Panc1 (cell line): ENCODE data around the gene KCNJ12. TPM values are rescaled to one million over a fixed set of nuclear protein-coding genes. Genes with fewer than 3 reads are reported as not detected.

Experiments
- ATAC-seq: fragments of 200-7000 bp; cut with Tn5 transposase; 2 replicates; pipeline ENCODE4 v1.9.1; 2020; ENCODE audit warnings: mild to moderate bottlenecking, moderate library complexity
- BruUV-seq: library from RNA; stranded (reverse); fragments of 400-500 nt; replicated peaks from 2 replicates; lab custom pipeline; 2021; lab: Mats Ljungman, UMichigan
- CTCF ChIA-PET: fragments of 300-600 bp; sonication (Branson Sonifier 250); formaldehyde crosslinking; loops from one replicate; lab custom pipeline; 2022; ENCODE audit warnings: antibody characterized with exemption; lab: Charles Lee
- POLR2A ChIA-PET: fragments of 300-600 bp; sonication (Branson Sonifier 250); formaldehyde crosslinking; loops from one replicate; lab custom pipeline; 2022; ENCODE audit warnings: antibody characterized with exemption; lab: Charles Lee
- DNase-seq: peaks from one replicate; pipeline ENCODE4 v3.0.0-alpha.2; 2010; ENCODE audit warnings: low read depth, low spot score
- H3K27ac ChIP-seq: 2 replicates; pipeline ENCODE4 v1.5.1; 2011; ENCODE audit warnings: mild to moderate bottlenecking, low read length, inconsistent platforms
- H3K27me3 ChIP-seq: fragments of 200-500 bp; sonication (Bioruptor generic); 2 replicates; pipeline ENCODE4 v1.6.0; 2014; ENCODE audit warnings: low read length, inconsistent platforms; ENCODE audit not compliant: control insufficient read depth, insufficient read depth
- H3K36me3 ChIP-seq: fragments of 200-500 bp; sonication (Bioruptor generic); 2 replicates; pipeline ENCODE4 v1.5.1; 2014; ENCODE audit warnings: inconsistent platforms, mild to moderate bottlenecking, low read length, moderate library complexity; ENCODE audit not compliant: control insufficient read depth, insufficient read depth
- H3K4me1 ChIP-seq: 2 replicates; pipeline ENCODE4 v1.5.1; 2011; ENCODE audit warnings: inconsistent platforms, mild to moderate bottlenecking, low read length, moderate library complexity; ENCODE audit not compliant: control insufficient read depth, insufficient read depth
- H3K4me3 ChIP-seq, 2 experiments: 2 replicates each; pipeline ENCODE4 v1.5.1; 2011 to 2012; ENCODE audit warnings: low read depth in 2 of 2, low read length in 2 of 2, mild to moderate bottlenecking in 2 of 2, inconsistent platforms in 1 of 2, moderate library complexity in 1 of 2
- H3K9me3 ChIP-seq: fragments of 200-500 bp; sonication (Bioruptor generic); 2 replicates; pipeline ENCODE4 v1.5.1; 2014; ENCODE audit warnings: low read depth, mild to moderate bottlenecking, inconsistent platforms, low read length, moderate library complexity; ENCODE audit not compliant: control insufficient read depth, insufficient read depth
- POLR2AphosphoS5 ChIP-seq: IDR thresholded peaks from 2 replicates; pipeline ENCODE4 v1.6.1; 2012; ENCODE audit warnings: mild to moderate bottlenecking, low read depth, low read length, moderate library complexity
- SIN3A ChIP-seq: IDR thresholded peaks from 2 replicates; pipeline ENCODE4 v1.6.1; 2012; ENCODE audit warnings: low read depth, mild to moderate bottlenecking, low read length, moderate library complexity, borderline replicate concordance; ENCODE audit not compliant: insufficient read depth
- TCF7L2 ChIP-seq: IDR thresholded peaks from 2 replicates; pipeline ENCODE4 v1.6.1; 2011; ENCODE audit warnings: mild to moderate bottlenecking, low read depth, low read length, inconsistent platforms
- in situ Hi-C: cut with HindIII; loops from 2 replicates; pipeline ENCODE4 v1.10.0; 2016; ENCODE audit warnings: low sequenced_read_pairs, low pct_unique_long_range_greater_than_20kb
- intact Hi-C: fragments of 100-400 bp; cut with micrococcal nuclease; formaldehyde crosslinking; loops from one replicate; pipeline ENCODE4 v1.10.0; 2022; ENCODE audit not compliant: unreplicated experiment
- total RNA-seq: library from RNA; stranded (reverse); gene quantifications from one replicate; pipeline ENCODE4 v1.2.1, GENCODE V29; 2021; ENCODE audit not compliant: unreplicated experiment
- TF ChIP-seq, protein P1 (sequence below): fragments of 450-650 bp; IDR thresholded peaks from 2 replicates; pipeline ENCODE4 v1.5.1; 2017; ENCODE audit warnings: mild to moderate bottlenecking
- TF ChIP-seq, protein P2 (sequence below), 2 experiments: IDR thresholded peaks; 2 replicates each; pipeline ENCODE4 v1.6.1; 2011 to 2012; ENCODE audit warnings: low read depth in 2 of 2, control low read depth in 1 of 2, low read length in 1 of 2, mild to moderate bottlenecking in 1 of 2, moderate library complexity in 1 of 2; ENCODE audit not compliant: insufficient read depth in 1 of 2

The KCNJ12 gene
- total RNA-seq, 1 experiment from 2014 or later = 2.7 TPM

DNA sequence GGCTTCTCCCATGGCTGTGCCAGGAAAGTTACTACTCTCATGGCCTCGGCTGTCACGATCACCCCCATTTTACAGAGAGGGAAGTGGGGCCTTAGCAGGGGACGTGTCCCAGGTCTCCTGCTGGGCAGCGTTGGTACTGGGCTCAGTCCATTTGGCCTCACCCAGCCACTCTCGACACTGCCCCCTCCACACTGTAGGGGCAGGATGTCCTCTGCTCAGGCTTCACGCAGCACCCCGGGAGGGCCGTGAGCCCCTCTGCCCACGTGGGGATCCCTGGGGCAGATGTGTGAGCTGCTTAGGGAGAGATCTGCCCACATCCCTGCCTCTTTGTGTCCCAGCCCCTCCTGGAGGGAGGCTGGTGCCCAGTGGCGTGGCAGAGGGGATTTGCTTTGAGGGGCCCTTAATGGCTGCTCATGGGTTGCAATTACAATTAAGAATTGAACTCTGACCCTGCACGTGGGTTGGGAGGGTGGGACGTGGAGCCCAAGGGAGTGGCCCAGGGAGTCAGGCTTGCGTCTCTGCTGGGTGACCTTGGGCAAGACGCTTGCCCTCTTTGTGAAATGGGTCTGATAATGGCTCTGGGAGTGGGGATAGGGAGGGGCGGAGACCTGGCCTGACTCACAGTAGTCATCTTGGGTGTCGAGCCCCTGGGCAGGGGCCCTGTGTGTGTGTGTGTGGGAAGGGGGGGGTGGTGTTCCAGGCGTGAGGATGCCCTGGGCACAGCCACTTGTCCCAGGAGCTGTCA is 2.3 kb upstream of the KCNJ12 start:
- Histone ChIP-seq H3K9me3 (no peaks in the 10 kb centered on the region), H3K36me3 (no peaks in the 10 kb centered on the region; the same call in 1 of the 2 replicates), H3K4me1 (no peaks in the 10 kb centered on the region), H3K27me3 (no peaks in the 10 kb centered on the region), H3K27ac (no peak overlapping the region), H3K4me3 (no peak overlapping the region)
- ChIA-PET POLR2A (no interaction called here), CTCF (interaction anchor here (0.7 kb wide), 1 partner anchor 138 kb away, joined by 3 read pairs; no protein-coding TSS in a partner anchor)
- in situ Hi-C loops = no loop called here
- ATAC-seq (no peak), DNase-seq (no peak)
- intact Hi-C loops = no loop called here
- no TSS peak for BruUV-seq
- TF ChIP-seq SIN3A = no peak
- TF ChIP-seq, protein P1, sequence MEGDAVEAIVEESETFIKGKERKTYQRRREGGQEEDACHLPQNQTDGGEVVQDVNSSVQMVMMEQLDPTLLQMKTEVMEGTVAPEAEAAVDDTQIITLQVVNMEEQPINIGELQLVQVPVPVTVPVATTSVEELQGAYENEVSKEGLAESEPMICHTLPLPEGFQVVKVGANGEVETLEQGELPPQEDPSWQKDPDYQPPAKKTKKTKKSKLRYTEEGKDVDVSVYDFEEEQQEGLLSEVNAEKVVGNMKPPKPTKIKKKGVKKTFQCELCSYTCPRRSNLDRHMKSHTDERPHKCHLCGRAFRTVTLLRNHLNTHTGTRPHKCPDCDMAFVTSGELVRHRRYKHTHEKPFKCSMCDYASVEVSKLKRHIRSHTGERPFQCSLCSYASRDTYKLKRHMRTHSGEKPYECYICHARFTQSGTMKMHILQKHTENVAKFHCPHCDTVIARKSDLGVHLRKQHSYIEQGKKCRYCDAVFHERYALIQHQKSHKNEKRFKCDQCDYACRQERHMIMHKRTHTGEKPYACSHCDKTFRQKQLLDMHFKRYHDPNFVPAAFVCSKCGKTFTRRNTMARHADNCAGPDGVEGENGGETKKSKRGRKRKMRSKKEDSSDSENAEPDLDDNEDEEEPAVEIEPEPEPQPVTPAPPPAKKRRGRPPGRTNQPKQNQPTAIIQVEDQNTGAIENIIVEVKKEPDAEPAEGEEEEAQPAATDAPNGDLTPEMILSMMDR = no peak
- TF ChIP-seq, protein P2, sequence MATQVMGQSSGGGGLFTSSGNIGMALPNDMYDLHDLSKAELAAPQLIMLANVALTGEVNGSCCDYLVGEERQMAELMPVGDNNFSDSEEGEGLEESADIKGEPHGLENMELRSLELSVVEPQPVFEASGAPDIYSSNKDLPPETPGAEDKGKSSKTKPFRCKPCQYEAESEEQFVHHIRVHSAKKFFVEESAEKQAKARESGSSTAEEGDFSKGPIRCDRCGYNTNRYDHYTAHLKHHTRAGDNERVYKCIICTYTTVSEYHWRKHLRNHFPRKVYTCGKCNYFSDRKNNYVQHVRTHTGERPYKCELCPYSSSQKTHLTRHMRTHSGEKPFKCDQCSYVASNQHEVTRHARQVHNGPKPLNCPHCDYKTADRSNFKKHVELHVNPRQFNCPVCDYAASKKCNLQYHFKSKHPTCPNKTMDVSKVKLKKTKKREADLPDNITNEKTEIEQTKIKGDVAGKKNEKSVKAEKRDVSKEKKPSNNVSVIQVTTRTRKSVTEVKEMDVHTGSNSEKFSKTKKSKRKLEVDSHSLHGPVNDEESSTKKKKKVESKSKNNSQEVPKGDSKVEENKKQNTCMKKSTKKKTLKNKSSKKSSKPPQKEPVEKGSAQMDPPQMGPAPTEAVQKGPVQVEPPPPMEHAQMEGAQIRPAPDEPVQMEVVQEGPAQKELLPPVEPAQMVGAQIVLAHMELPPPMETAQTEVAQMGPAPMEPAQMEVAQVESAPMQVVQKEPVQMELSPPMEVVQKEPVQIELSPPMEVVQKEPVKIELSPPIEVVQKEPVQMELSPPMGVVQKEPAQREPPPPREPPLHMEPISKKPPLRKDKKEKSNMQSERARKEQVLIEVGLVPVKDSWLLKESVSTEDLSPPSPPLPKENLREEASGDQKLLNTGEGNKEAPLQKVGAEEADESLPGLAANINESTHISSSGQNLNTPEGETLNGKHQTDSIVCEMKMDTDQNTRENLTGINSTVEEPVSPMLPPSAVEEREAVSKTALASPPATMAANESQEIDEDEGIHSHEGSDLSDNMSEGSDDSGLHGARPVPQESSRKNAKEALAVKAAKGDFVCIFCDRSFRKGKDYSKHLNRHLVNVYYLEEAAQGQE (IDR thresholded peaks at IDR 0.05; ENCODE audit: insufficient read depth in 1 of 2, low read depth in 2 of 2, low read length in 1 of 2) = no peak
- no peak for TF ChIP-seq POLR2AphosphoS5
- no peak for TF ChIP-seq TCF7L2

DNA sequence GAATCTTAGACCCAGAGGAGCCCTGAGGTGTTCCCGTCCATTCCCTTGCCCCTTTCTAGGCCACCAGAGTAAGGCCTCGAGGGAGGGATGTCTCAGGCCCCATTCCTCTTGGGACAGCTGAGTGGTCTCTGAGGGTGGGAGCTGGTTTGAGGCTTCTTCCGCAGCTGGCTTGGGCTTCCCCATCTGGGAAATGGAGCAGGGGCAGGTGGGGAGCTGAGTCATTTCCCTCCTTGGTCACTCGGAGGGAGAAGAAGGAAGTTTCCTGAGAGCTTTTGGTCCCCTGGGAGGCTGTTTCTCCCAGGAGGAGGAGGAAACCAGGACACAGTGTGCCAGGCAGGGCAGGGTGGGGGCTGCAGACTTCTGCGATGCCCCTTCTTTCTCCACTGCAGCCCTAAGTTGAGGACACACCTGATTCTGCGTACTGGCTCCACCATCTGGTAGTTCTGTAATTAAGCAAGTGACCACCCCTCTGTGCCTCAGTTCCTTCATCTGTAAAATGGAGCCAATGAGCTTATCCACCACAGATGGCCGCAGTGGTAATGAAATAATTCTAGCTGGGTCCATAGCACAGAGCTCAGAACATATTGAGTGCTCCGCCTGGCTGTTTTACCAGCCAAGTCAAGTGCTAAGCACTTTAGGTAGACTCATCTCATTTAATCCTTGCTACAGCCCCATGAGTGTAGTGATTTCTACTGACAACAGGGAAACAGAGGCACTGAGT is 1.6 kb upstream of the KCNJ12 start:
- TF ChIP-seq, protein P2 (IDR thresholded peaks at IDR 0.05; ENCODE audit: insufficient read depth in 1 of 2, low read depth in 2 of 2, low read length in 1 of 2) = no peak
- no peak for TF ChIP-seq TCF7L2
- no peak for TF ChIP-seq POLR2AphosphoS5
- no peak for TF ChIP-seq SIN3A
- TF ChIP-seq, protein P1 = no peak
- no peak overlapping the region for H3K4me3 ChIP-seq
- H3K27ac ChIP-seq = no peak overlapping the region
- H3K27me3 ChIP-seq = no peaks in the 10 kb centered on the region
- H3K9me3 ChIP-seq = no peaks in the 10 kb centered on the region
- ATAC-seq (no peak), DNase-seq (no peak)
- ChIA-PET POLR2A (no interaction called here), CTCF (interaction anchor here (0.7 kb wide), 1 partner anchor 137 kb away, joined by 3 read pairs; no protein-coding TSS in a partner anchor)
- BruUV-seq = no TSS peak
- in situ Hi-C loops = no loop called here
- no peaks in the 10 kb centered on the region; the same call in 1 of the 2 replicates for H3K36me3 ChIP-seq
- intact Hi-C loops = no loop called here
- no peaks in the 10 kb centered on the region for H3K4me1 ChIP-seq
